A673 (cell line): ENCODE data around the gene BICC1.

Experiments
- CTCF ChIP-seq: fragments of 300-800, 200-600 bp; sonication (generic); conservative IDR thresholded peaks from 2 replicates; pipeline ENCODE4 v1.5.1; 2017; ENCODE audit warnings: low read depth, mild to moderate bottlenecking, antibody characterized with exemption, low read length, moderate library complexity, mixed read lengths
- EZH2 ChIP-seq: fragments of 200-600 bp; sonication (generic); IDR thresholded peaks from 2 replicates; pipeline ENCODE4 v1.6.1; 2017; ENCODE audit warnings: borderline replicate concordance, low read depth, mild to moderate bottlenecking, mixed read lengths, antibody characterized with exemption, low read length; ENCODE audit not compliant: poor library complexity, severe bottlenecking

GRCh38 chr10:58842860-58843376, 330.2 kb downstream of the BICC1 start:
- TF ChIP-seq CTCF (no peak), EZH2 (no peak)
